Measurements from ENCODE around the gene FNDC3B.

- TF ChIP-seq CTCF (IDR thresholded peaks at IDR 0.05) (no peak), POLR2A (IDR thresholded peaks at IDR 0.05) (no peak)
Measured at GRCh38 chr3:172185907-172186306, 146.5 kb downstream of the FNDC3B start.

All from testis (tissue), 2 donors.